OCI-LY1 (cell line): ENCODE measurements around the gene CTNNA3.

Experiments used
- CTCF ChIP-seq: fragments of 200-600 bp; sonication (generic), shearing (Covaris generic); IDR thresholded peaks from 2 replicates; pipeline ENCODE4 v1.5.1; 2017; ENCODE audit warnings: mild to moderate bottlenecking, antibody characterized with exemption, low read length, moderate library complexity, mixed read lengths
- EZH2 ChIP-seq: fragments of 200-600 bp; sonication (generic), shearing (Covaris generic); IDR thresholded peaks from 2 replicates; pipeline ENCODE4 v1.8.0; 2017; ENCODE audit warnings: borderline replicate concordance, mixed run types, mild to moderate bottlenecking, antibody characterized with exemption, low read length, moderate library complexity, mixed read lengths

- TF ChIP-seq CTCF (no peak), EZH2 (no peak)
Observed at GRCh38 chr10:65993451-65993850, 1702.5 kb downstream of the CTNNA3 start.
